Upper lobe of left lung (tissue), 4 donors: ENCODE results near the gene PPM1B.

ENCODE experiments used
- CTCF ChIP-seq, 6 experiments: fragments of 450-650 bp in 4 of 6; fragments of 200-600 bp in 2 of 6; sonication (generic) in 2 of 6; IDR thresholded peaks; one replicate each; pipeline ENCODE4 v1.5.1; 2016 to 2019; ENCODE audit warnings: antibody characterized with exemption in 6 of 6
- EP300 ChIP-seq, 4 donors: sonication (generic); formaldehyde crosslinking; IDR thresholded peaks; one replicate each; pipeline ENCODE4 v1.5.1; 2017; ENCODE audit warnings: antibody characterized with exemption in 4 of 4, control low read depth in 2 of 4
- POLR2A ChIP-seq, 4 donors: fragments of 450-650 bp; IDR thresholded peaks; one replicate each; pipeline ENCODE4 v1.5.1; 2016 to 2017; ENCODE audit warnings: antibody characterized with exemption in 4 of 4, mild to moderate bottlenecking in 2 of 4
- POLR2AphosphoS5 ChIP-seq, 2 donors: sonication (generic); formaldehyde crosslinking; IDR thresholded peaks; one replicate each; pipeline ENCODE4 v1.5.1; 2017; ENCODE audit warnings: antibody characterized with exemption in 2 of 2

GRCh38 chr2:44247924-44248323 is 79.2 kb downstream of the PPM1B start:
- no peak for TF ChIP-seq CTCF (IDR thresholded peaks at IDR 0.05)
- TF ChIP-seq POLR2AphosphoS5 (IDR thresholded peaks at IDR 0.05) = no peak
- TF ChIP-seq POLR2A (IDR thresholded peaks at IDR 0.05) = no peak
- no peak for TF ChIP-seq EP300 (IDR thresholded peaks at IDR 0.05)
